ENCODE results near the gene MARCHF4. TPM values are rescaled to one million over a fixed set of nuclear protein-coding genes. Genes with fewer than 3 reads are reported as not detected.
A peak's percentile ranks its signal among the peaks of the same experiment; 100 is the strongest.
"Not testable (repeated sequence)": the region's sequence is repeated elsewhere in the genome, so short reads cannot be mapped to it uniquely, and the experiment has no call there.

MARCHF4 gene
- total RNA-seq, 2 donors from 2014 or later: not detected

- H3K9me3 Mint-ChIP-seq; H3K36me3 Mint-ChIP-seq (ENCODE audit: insufficient read depth in 2 of 2); H3K27ac Mint-ChIP-seq; H3K27me3 Mint-ChIP-seq (ENCODE audit: low read depth); H3K4me3 Mint-ChIP-seq; DNase-seq; ATAC-seq (replicated peaks in 1 of 2): not testable (repeated sequence)
- peaks cover 19% of the 10 kb centered on the region for H3K4me1 Mint-ChIP-seq (ENCODE audit: low read depth)
These were observed 12.1 kb upstream of the MARCHF4 start for GRCh38 chr2:216384409-216384808.

GRCh38 chr2:216379977-216380376, 7.7 kb upstream of the MARCHF4 start:
- DNase-seq (no peak), ATAC-seq (replicated peaks in 1 of 2) (no peak)
- Mint-ChIP-seq H3K27me3 (ENCODE audit: low read depth) (peaks cover 14% of the 10 kb centered on the region), H3K27ac (no peak overlapping the region), H3K4me1 (ENCODE audit: low read depth) (no peaks in the 10 kb centered on the region), H3K36me3 (ENCODE audit: insufficient read depth in 2 of 2) (no peaks in the 10 kb centered on the region), H3K9me3 (no peaks in the 10 kb centered on the region), H3K4me3 (no peak overlapping the region)

- Mint-ChIP-seq H3K4me3 (no peak overlapping the region), H3K27ac (no peak overlapping the region), H3K9me3 (peaks cover 0 to 2% of the 10 kb centered on the region in 2 donors), H3K27me3 (ENCODE audit: low read depth) (peaks cover 50% of the 10 kb centered on the region), H3K36me3 (ENCODE audit: insufficient read depth in 2 of 2) (peaks cover 2% of the 10 kb centered on the region in 2 donors), H3K4me1 (ENCODE audit: low read depth) (peaks cover 26% of the 10 kb centered on the region)
- DNase-seq (no peak), ATAC-seq (replicated peaks in 1 of 2) (no peak)
These were observed 3.0 kb upstream of the MARCHF4 start for GRCh38 chr2:216375286-216375685.

- DNase-seq (no peak), ATAC-seq (replicated peaks in 1 of 2) (no peak)
- Mint-ChIP-seq H3K4me3 (no peak overlapping the region), H3K9me3 (peaks cover 0 to 2% of the 10 kb centered on the region in 2 donors), H3K36me3 (ENCODE audit: insufficient read depth in 2 of 2) (peaks cover 2% of the 10 kb centered on the region in 2 donors), H3K27ac (no peak overlapping the region), H3K4me1 (ENCODE audit: low read depth) (peaks cover 26% of the 10 kb centered on the region), H3K27me3 (ENCODE audit: low read depth) (peaks cover 60% of the 10 kb centered on the region)
These were observed 1.6 kb upstream of the MARCHF4 start for GRCh38 chr2:216373896-216374295.

- Mint-ChIP-seq H3K9me3 (peaks cover 0 to 2% of the 10 kb centered on the region in 2 donors), H3K27ac (no peak overlapping the region), H3K4me1 (ENCODE audit: low read depth) (peaks cover 26% of the 10 kb centered on the region), H3K36me3 (ENCODE audit: insufficient read depth in 2 of 2) (peaks cover 2% of the 10 kb centered on the region in 2 donors), H3K27me3 (ENCODE audit: low read depth) (peaks cover 70% of the 10 kb centered on the region), H3K4me3 (peak overlapping the region; percentile 67 to 74)
- DNase-seq: no peak
- peak; percentile 47 to 63 for ATAC-seq (replicated peaks in 1 of 2)
These were observed 543 bp upstream of the MARCHF4 start for GRCh38 chr2:216372761-216373291.

- Mint-ChIP-seq H3K27ac (no peak overlapping the region), H3K9me3 (peaks cover 0 to 2% of the 10 kb centered on the region in 2 donors), H3K27me3 (ENCODE audit: low read depth) (peaks cover 77% of the 10 kb centered on the region), H3K36me3 (ENCODE audit: insufficient read depth in 2 of 2) (peaks cover 2% of the 10 kb centered on the region in 2 donors), H3K4me3 (peak overlapping the region; percentile 37 to 75), H3K4me1 (ENCODE audit: low read depth) (peaks cover 26% of the 10 kb centered on the region)
- DNase-seq: no peak
- no peak for ATAC-seq (replicated peaks in 1 of 2)
These were observed 1.1 kb downstream of the MARCHF4 start for GRCh38 chr2:216370961-216371712.

- Mint-ChIP-seq H3K27ac (no peak overlapping the region), H3K4me1 (ENCODE audit: low read depth) (peaks cover 26% of the 10 kb centered on the region), H3K36me3 (ENCODE audit: insufficient read depth in 2 of 2) (peaks cover 2% of the 10 kb centered on the region in 2 donors), H3K4me3 (no peak overlapping the region), H3K27me3 (ENCODE audit: low read depth) (peaks cover 77% of the 10 kb centered on the region), H3K9me3 (peaks cover 0 to 2% of the 10 kb centered on the region in 2 donors)
- DNase-seq: no peak
- no peak for ATAC-seq (replicated peaks in 1 of 2)
These were observed 2.5 kb downstream of the MARCHF4 start for GRCh38 chr2:216369821-216370220.

GRCh38 chr2:216366777-216367471, 5.4 kb downstream of the MARCHF4 start:
- peaks cover 52% of the 10 kb centered on the region for H3K27me3 Mint-ChIP-seq (ENCODE audit: low read depth)

GRCh38 chr2:216365518-216365917, 6.8 kb downstream of the MARCHF4 start:
- Mint-ChIP-seq H3K27me3 (ENCODE audit: low read depth) (peaks cover 43% of the 10 kb centered on the region), H3K4me1 (ENCODE audit: low read depth) (peaks cover 2% of the 10 kb centered on the region), H3K9me3 (no peaks in the 10 kb centered on the region), H3K27ac (no peak overlapping the region), H3K36me3 (ENCODE audit: insufficient read depth in 2 of 2) (no peaks in the 10 kb centered on the region), H3K4me3 (no peak overlapping the region)
- ATAC-seq (replicated peaks in 1 of 2) (peak in 1 of 2 donors; percentile 25), DNase-seq (no peak)

More at GRCh38 chr2:216366777-216367471, 5.4 kb downstream of the MARCHF4 start:
- Mint-ChIP-seq H3K27ac (no peak overlapping the region), H3K36me3 (ENCODE audit: insufficient read depth in 2 of 2) (peaks cover 0 to 2% of the 10 kb centered on the region in 2 donors), H3K4me1 (ENCODE audit: low read depth) (peaks cover 9% of the 10 kb centered on the region), H3K9me3 (no peaks in the 10 kb centered on the region), H3K4me3 (no peak overlapping the region)
- ATAC-seq (replicated peaks in 1 of 2) (no peak), DNase-seq (no peak)

- ATAC-seq (replicated peaks in 1 of 2): no peak
- Mint-ChIP-seq H3K27me3 (ENCODE audit: low read depth) (peaks cover 29% of the 10 kb centered on the region), H3K9me3 (no peaks in the 10 kb centered on the region)
These were observed 9.1 kb downstream of the MARCHF4 start for GRCh38 chr2:216363221-216363620.

GRCh38 chr2:216362730-216363129, 9.6 kb downstream of the MARCHF4 start:
- ATAC-seq (replicated peaks in 1 of 2) (no peak), DNase-seq (no peak)
- Mint-ChIP-seq H3K27me3 (ENCODE audit: low read depth) (peaks cover 25% of the 10 kb centered on the region), H3K4me3 (no peak overlapping the region), H3K4me1 (ENCODE audit: low read depth) (no peaks in the 10 kb centered on the region), H3K9me3 (no peaks in the 10 kb centered on the region), H3K27ac (no peak overlapping the region), H3K36me3 (ENCODE audit: insufficient read depth in 2 of 2) (no peaks in the 10 kb centered on the region)

More at GRCh38 chr2:216363221-216363620, 9.1 kb downstream of the MARCHF4 start:
- Mint-ChIP-seq H3K27ac (no peak overlapping the region), H3K4me3 (no peak overlapping the region), H3K4me1 (ENCODE audit: low read depth) (no peaks in the 10 kb centered on the region), H3K36me3 (ENCODE audit: insufficient read depth in 2 of 2) (no peaks in the 10 kb centered on the region)
- no peak for DNase-seq

GRCh38 chr2:216355711-216356110, 16.6 kb downstream of the MARCHF4 start:
- no peak overlapping the region for H3K4me3 Mint-ChIP-seq
- no peak for ATAC-seq (replicated peaks in 1 of 2)
- H3K27ac Mint-ChIP-seq: no peak overlapping the region

GRCh38 chr2:216354306-216354705, 18.0 kb downstream of the MARCHF4 start:
- ATAC-seq (replicated peaks in 1 of 2): no peak
- no peaks in the 10 kb centered on the region for H3K9me3 Mint-ChIP-seq
- H3K4me3 Mint-ChIP-seq: no peak overlapping the region
- H3K27ac Mint-ChIP-seq: no peak overlapping the region
- H3K4me1 Mint-ChIP-seq (ENCODE audit: low read depth): peaks cover 52% of the 10 kb centered on the region
- H3K27me3 Mint-ChIP-seq (ENCODE audit: low read depth): no peaks in the 10 kb centered on the region
- no peaks in the 10 kb centered on the region for H3K36me3 Mint-ChIP-seq (ENCODE audit: insufficient read depth in 2 of 2)
- no peak for DNase-seq

More at GRCh38 chr2:216355711-216356110, 16.6 kb downstream of the MARCHF4 start:
- Mint-ChIP-seq H3K36me3 (ENCODE audit: insufficient read depth in 2 of 2) (no peaks in the 10 kb centered on the region), H3K27me3 (ENCODE audit: low read depth) (peaks cover 5% of the 10 kb centered on the region), H3K4me1 (ENCODE audit: low read depth) (peaks cover 38% of the 10 kb centered on the region), H3K9me3 (no peaks in the 10 kb centered on the region)
- no peak for DNase-seq
